SK-N-SH treated with all-trans-retinoic acid at 6 μM for 48 hours (cell line): Measurements from ENCODE around the gene JMY.

Source experiments
- ATAC-seq: fragments of 200-7000 bp; cut with Tn5 transposase; 3 replicates; pipeline ENCODE4 v1.9.1; 2020; ENCODE audit warnings: mild to moderate bottlenecking, moderate library complexity
- ARNTL ChIP-seq: fragments of 450-650 bp; formaldehyde crosslinking; IDR thresholded peaks from 2 replicates; pipeline ENCODE4 v1.5.0; 2020; ENCODE audit warnings: low read depth, mild to moderate bottlenecking, moderate library complexity, borderline replicate concordance
- BACH2 ChIP-seq: fragments of 250-450 bp; sonication (Bioruptor Pico); IDR thresholded peaks from 2 replicates; pipeline ENCODE4 v1.9.0; 2021; ENCODE audit warnings: mild to moderate bottlenecking, borderline replicate concordance
- ESRRG ChIP-seq: fragments of 250-450 bp; sonication (Bioruptor Pico); IDR thresholded peaks from 2 replicates; pipeline ENCODE4 v1.6.1; 2021; ENCODE audit warnings: mild to moderate bottlenecking
- ISL1 ChIP-seq: fragments of 250-450 bp; sonication (Bioruptor Pico); IDR thresholded peaks from 2 replicates; pipeline ENCODE4 v2.1.2; 2022; ENCODE audit warnings: mild to moderate bottlenecking, moderate library complexity
- OSR1 ChIP-seq: fragments of 250-450 bp; sonication (Bioruptor Pico); IDR thresholded peaks from 2 replicates; pipeline ENCODE4 v1.8.0; 2022; ENCODE audit warnings: moderate library complexity, mild to moderate bottlenecking, inconsistent platforms
- RARB ChIP-seq: fragments of 250-450 bp; sonication (Bioruptor Pico); IDR thresholded peaks from 2 replicates; pipeline ENCODE4 v1.8.0; 2021; ENCODE audit warnings: mild to moderate bottlenecking, moderate library complexity
- SNAI2 ChIP-seq: fragments of 250-450 bp; sonication (Bioruptor Pico); IDR thresholded peaks from 2 replicates; pipeline ENCODE4 v1.5.0; 2020; ENCODE audit warnings: mild to moderate bottlenecking, moderate library complexity
- TCF4 ChIP-seq: fragments of 250-450 bp; sonication (Bioruptor Pico); IDR thresholded peaks from 2 replicates; pipeline ENCODE4 v1.8.0; 2021; ENCODE audit warnings: mild to moderate bottlenecking, moderate library complexity, borderline replicate concordance
- TOX ChIP-seq: fragments of 250-450 bp; sonication (Bioruptor Pico); IDR thresholded peaks from 2 replicates; pipeline ENCODE4 v1.8.0; 2021; ENCODE audit warnings: mild to moderate bottlenecking, moderate library complexity, borderline replicate concordance
- ZC3H10 ChIP-seq: fragments of 250-450 bp; sonication (Bioruptor Pico); IDR thresholded peaks from 2 replicates; pipeline ENCODE4 v1.5.1; 2021; ENCODE audit warnings: mild to moderate bottlenecking, moderate library complexity
- ZFP3 ChIP-seq: fragments of 250-450 bp; sonication (Bioruptor Pico); IDR thresholded peaks from 2 replicates; pipeline ENCODE4 v1.5.0; 2020; ENCODE audit warnings: mild to moderate bottlenecking, moderate library complexity
- ZFP30 ChIP-seq: fragments of 450-650 bp; formaldehyde crosslinking; IDR thresholded peaks from 2 replicates; pipeline ENCODE4 v1.5.0; 2022; ENCODE audit warnings: mild to moderate bottlenecking, moderate library complexity
- ZNF565 ChIP-seq: fragments of 450-650 bp; formaldehyde crosslinking; conservative IDR thresholded peaks from 2 replicates; pipeline ENCODE4 v1.5.0; 2020; ENCODE audit warnings: low read depth, mild to moderate bottlenecking, moderate library complexity
- ZNF70 ChIP-seq: fragments of 450-650 bp; formaldehyde crosslinking; IDR thresholded peaks from 2 replicates; pipeline ENCODE4 v1.5.0; 2020; ENCODE audit warnings: mild to moderate bottlenecking, moderate library complexity
- ZNF8 ChIP-seq: fragments of 450-650 bp; formaldehyde crosslinking; IDR thresholded peaks from 2 replicates; pipeline ENCODE4 v1.5.0; 2020; ENCODE audit warnings: mild to moderate bottlenecking, moderate library complexity
- TF ChIP-seq, protein P1 (sequence below): fragments of 250-450 bp; sonication (Bioruptor Pico); IDR thresholded peaks from 2 replicates; pipeline ENCODE4 v1.5.1; 2020; ENCODE audit warnings: low read depth, mild to moderate bottlenecking, moderate library complexity
- TF ChIP-seq, protein P2 (sequence below): fragments of 250-450 bp; sonication (Bioruptor Pico); IDR thresholded peaks from 2 replicates; pipeline ENCODE4 v1.5.1; 2021; ENCODE audit warnings: mild to moderate bottlenecking, moderate library complexity
- TF ChIP-seq, protein P3 (sequence below): fragments of 250-450 bp; sonication (Bioruptor Pico); IDR thresholded peaks from 2 replicates; pipeline ENCODE4 v1.5.0; 2020; ENCODE audit warnings: mild to moderate bottlenecking, moderate library complexity
- TF ChIP-seq, protein P4 (sequence below): fragments of 250-450 bp; sonication (Bioruptor Pico); IDR thresholded peaks from 2 replicates; pipeline ENCODE4 v1.8.0; 2020; ENCODE audit warnings: mild to moderate bottlenecking, moderate library complexity, borderline replicate concordance

JMY gene

DNA sequence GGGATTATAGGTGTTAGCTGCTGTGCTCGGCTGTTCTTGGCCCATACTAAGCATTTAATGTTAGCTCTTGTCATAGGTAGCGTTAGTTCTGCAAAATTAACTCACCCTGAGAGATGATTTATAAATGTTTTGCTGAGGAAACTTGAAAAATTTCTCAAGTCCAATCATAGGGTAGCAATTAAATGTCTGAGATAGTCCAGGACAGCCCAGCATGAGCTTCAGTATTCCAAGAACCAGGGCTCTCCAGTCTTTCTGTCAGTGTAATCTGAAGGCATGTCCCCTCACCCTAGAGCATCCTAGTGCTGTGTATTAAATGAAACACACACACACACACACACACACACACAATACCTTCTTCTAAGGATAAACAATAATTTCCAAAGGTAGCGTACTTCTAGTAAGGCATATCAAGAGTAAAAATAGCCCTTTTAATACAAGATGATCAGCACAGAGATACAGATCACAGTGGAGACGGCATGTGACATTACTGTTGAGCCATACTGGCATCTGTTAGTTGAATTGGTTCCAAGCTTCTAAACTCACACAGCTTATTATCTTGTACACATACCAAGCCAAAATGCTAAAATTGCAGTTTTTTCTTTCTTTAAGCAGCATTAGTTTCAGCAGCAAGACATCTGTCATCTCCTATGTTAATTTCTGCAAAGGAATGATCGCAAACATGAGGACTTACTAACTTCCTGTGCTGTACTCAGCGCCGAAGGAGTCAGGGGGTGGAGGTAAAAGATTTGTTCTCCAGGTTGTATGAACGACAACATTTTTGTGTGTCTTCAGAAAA, 46.3 kb upstream of the JMY start (continued):
- TF ChIP-seq ZFP30 (CRISPR knock-in tag), result no peak
- TF ChIP-seq SNAI2, result no peak

DNA sequence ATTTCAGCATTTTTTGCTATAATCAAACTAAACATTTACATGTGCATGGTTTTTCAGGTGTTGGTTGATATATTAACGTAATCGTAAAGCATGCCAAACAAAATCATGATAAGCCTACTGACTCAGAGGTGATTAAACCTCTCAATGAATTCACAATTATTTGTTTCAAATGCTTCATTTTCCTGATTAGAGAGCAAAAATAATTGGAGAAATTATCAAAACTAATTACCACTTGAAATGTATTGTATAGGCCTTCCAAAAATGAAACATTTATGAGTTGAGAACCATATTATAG, 45.7 kb upstream of the JMY start:
- TF ChIP-seq ZNF565 (CRISPR knock-in tag), result no peak
- no peak for TF ChIP-seq OSR1 (CRISPR knock-in tag)
- no peak for TF ChIP-seq ISL1
- no peak for TF ChIP-seq ZC3H10
- TF ChIP-seq, protein P1, sequence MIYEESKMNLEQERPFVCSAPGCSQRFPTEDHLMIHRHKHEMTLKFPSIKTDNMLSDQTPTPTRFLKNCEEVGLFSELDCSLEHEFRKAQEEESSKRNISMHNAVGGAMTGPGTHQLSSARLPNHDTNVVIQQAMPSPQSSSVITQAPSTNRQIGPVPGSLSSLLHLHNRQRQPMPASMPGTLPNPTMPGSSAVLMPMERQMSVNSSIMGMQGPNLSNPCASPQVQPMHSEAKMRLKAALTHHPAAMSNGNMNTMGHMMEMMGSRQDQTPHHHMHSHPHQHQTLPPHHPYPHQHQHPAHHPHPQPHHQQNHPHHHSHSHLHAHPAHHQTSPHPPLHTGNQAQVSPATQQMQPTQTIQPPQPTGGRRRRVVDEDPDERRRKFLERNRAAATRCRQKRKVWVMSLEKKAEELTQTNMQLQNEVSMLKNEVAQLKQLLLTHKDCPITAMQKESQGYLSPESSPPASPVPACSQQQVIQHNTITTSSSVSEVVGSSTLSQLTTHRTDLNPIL (CRISPR knock-in tag), result no peak
- TF ChIP-seq TOX (CRISPR knock-in tag), result no peak
- no peak for TF ChIP-seq ZFP3
- TF ChIP-seq ZFP30 (CRISPR knock-in tag), result no peak
- no peak for TF ChIP-seq ESRRG (CRISPR knock-in tag)
- TF ChIP-seq, protein P2, sequence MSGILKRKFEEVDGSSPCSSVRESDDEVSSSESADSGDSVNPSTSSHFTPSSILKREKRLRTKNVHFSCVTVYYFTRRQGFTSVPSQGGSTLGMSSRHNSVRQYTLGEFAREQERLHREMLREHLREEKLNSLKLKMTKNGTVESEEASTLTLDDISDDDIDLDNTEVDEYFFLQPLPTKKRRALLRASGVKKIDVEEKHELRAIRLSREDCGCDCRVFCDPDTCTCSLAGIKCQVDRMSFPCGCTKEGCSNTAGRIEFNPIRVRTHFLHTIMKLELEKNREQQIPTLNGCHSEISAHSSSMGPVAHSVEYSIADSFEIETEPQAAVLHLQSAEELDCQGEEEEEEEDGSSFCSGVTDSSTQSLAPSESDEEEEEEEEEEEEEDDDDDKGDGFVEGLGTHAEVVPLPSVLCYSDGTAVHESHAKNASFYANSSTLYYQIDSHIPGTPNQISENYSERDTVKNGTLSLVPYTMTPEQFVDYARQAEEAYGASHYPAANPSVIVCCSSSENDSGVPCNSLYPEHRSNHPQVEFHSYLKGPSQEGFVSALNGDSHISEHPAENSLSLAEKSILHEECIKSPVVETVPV (CRISPR knock-in tag), result no peak
- no peak for TF ChIP-seq ZNF70
- TF ChIP-seq ZNF8, result no peak
- TF ChIP-seq RARB (CRISPR knock-in tag), result no peak
- TF ChIP-seq, protein P3, sequence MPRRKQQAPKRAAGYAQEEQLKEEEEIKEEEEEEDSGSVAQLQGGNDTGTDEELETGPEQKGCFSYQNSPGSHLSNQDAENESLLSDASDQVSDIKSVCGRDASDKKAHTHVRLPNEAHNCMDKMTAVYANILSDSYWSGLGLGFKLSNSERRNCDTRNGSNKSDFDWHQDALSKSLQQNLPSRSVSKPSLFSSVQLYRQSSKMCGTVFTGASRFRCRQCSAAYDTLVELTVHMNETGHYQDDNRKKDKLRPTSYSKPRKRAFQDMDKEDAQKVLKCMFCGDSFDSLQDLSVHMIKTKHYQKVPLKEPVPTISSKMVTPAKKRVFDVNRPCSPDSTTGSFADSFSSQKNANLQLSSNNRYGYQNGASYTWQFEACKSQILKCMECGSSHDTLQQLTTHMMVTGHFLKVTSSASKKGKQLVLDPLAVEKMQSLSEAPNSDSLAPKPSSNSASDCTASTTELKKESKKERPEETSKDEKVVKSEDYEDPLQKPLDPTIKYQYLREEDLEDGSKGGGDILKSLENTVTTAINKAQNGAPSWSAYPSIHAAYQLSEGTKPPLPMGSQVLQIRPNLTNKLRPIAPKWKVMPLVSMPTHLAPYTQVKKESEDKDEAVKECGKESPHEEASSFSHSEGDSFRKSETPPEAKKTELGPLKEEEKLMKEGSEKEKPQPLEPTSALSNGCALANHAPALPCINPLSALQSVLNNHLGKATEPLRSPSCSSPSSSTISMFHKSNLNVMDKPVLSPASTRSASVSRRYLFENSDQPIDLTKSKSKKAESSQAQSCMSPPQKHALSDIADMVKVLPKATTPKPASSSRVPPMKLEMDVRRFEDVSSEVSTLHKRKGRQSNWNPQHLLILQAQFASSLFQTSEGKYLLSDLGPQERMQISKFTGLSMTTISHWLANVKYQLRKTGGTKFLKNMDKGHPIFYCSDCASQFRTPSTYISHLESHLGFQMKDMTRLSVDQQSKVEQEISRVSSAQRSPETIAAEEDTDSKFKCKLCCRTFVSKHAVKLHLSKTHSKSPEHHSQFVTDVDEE, result no peak
- TF ChIP-seq, protein P4, sequence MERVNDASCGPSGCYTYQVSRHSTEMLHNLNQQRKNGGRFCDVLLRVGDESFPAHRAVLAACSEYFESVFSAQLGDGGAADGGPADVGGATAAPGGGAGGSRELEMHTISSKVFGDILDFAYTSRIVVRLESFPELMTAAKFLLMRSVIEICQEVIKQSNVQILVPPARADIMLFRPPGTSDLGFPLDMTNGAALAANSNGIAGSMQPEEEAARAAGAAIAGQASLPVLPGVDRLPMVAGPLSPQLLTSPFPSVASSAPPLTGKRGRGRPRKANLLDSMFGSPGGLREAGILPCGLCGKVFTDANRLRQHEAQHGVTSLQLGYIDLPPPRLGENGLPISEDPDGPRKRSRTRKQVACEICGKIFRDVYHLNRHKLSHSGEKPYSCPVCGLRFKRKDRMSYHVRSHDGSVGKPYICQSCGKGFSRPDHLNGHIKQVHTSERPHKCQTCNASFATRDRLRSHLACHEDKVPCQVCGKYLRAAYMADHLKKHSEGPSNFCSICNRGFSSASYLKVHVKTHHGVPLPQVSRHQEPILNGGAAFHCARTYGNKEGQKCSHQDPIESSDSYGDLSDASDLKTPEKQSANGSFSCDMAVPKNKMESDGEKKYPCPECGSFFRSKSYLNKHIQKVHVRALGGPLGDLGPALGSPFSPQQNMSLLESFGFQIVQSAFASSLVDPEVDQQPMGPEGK (CRISPR knock-in tag), result no peak
- no peak for TF ChIP-seq TCF4 (CRISPR knock-in tag)
- no peak for TF ChIP-seq BACH2 (CRISPR knock-in tag)
- TF ChIP-seq SNAI2, result no peak
- TF ChIP-seq ARNTL (CRISPR knock-in tag), result no peak

DNA sequence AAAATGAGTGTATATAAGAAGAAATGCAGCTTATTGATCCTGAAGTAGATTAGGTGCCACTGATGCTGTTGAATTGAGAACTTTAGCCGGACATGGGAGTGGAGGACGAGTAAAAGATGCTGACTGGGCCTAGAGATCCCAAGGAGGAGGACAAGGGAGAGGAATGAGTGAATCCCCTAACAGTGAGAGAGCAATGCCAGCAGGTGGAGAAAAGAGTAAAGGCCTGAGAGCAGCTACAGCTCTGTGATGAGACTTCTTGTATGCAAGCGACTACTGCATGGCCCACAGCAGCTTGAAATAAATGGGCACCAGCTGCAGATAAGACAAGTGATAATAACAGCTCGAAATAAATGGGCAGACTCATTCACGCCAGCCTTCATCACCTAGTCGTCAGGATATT, 44.5 kb upstream of the JMY start:
- ATAC-seq, result no peak
- no peak for TF ChIP-seq BACH2 (CRISPR knock-in tag)
- TF ChIP-seq, protein P2 (CRISPR knock-in tag), result no peak
- no peak for TF ChIP-seq ZC3H10
- TF ChIP-seq, protein P1 (CRISPR knock-in tag), result no peak
- TF ChIP-seq ZNF8, result no peak
- TF ChIP-seq ZNF565 (CRISPR knock-in tag), result no peak
- no peak for TF ChIP-seq SNAI2
- no peak for TF ChIP-seq RARB (CRISPR knock-in tag)
- TF ChIP-seq, all 23 proteins: peak for 0

More for the DNA sequence above, 45.7 kb upstream of the JMY start:
- ATAC-seq, result no peak
